ENCODE measurements around the gene TBC1D22A.

The TBC1D22A gene

DNA sequence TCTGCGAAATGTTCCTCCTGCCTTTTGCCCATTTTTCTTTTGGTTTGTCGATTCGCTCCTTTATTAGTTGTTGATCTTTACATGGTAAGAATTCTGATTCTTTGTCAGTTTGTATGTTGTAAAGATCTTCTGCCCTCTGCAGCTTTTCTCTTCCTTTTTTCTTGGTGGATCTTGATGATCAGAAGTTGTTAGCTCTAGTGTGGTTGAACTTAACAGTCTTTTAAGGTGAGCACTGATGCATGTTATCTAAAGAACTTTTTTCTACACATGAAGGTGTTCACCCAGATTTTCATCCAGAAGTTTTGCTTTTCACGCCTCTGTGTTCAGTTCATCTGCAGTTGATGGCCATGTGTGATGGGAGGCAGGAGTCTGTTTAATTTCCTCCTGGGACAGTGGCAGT, 133.7 kb downstream of the TBC1D22A start:
- ChIA-PET CTCF (interaction anchor here (1.4 kb wide), 1 partner anchor 102 kb away, joined by 3 read pairs; no protein-coding TSS in a partner anchor), POLR2A (no interaction called here)
- no peak for DNase-seq (ENCODE audit: extremely low spot score)
- TF ChIP-seq, protein P1, sequence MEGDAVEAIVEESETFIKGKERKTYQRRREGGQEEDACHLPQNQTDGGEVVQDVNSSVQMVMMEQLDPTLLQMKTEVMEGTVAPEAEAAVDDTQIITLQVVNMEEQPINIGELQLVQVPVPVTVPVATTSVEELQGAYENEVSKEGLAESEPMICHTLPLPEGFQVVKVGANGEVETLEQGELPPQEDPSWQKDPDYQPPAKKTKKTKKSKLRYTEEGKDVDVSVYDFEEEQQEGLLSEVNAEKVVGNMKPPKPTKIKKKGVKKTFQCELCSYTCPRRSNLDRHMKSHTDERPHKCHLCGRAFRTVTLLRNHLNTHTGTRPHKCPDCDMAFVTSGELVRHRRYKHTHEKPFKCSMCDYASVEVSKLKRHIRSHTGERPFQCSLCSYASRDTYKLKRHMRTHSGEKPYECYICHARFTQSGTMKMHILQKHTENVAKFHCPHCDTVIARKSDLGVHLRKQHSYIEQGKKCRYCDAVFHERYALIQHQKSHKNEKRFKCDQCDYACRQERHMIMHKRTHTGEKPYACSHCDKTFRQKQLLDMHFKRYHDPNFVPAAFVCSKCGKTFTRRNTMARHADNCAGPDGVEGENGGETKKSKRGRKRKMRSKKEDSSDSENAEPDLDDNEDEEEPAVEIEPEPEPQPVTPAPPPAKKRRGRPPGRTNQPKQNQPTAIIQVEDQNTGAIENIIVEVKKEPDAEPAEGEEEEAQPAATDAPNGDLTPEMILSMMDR (IDR thresholded peaks at IDR 0.05; ENCODE audit: control extremely low read depth, extremely low read depth, low read depth, missing control alignments) = no peak

DNA sequence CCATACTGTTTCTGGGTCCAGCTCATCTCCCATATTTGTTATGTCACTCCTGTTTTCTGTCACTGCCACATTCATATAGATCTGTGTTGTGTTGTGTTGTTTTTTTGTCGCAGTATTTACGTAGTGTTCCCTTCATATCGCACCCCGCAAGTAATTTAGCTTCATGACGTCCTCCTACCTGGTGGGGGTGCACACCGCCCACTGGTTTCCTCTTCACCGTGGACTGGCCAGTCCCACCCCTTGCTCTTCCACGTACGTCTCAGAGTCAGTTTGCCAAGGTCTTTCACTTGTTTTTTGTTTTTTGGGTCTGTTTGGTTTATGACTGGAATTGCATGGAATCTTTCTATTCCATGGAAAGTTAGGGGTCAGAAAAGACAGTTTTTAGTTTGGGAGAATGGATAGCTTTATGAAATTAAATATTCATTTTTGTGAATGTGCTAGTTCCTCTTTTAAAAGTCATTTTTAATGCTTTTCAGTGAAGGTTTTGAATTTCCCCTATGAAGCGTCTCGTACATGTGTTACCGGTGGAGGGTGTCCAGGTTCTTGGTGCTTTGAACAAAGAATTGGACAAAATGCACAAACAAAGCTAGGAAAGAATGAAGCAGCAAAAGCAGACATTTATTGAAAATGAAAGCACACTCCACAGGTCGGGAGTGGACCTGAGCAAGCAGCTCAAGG, 134.3 kb downstream of the TBC1D22A start:
- TF ChIP-seq, protein P1 (IDR thresholded peaks at IDR 0.05; ENCODE audit: control extremely low read depth, extremely low read depth, low read depth, missing control alignments) = no peak
- DNase-seq (ENCODE audit: extremely low spot score) = no peak
- POLR2A ChIA-PET = no interaction called here
- CTCF ChIA-PET = interaction anchor here (1.4 kb wide), 1 partner anchor 103 kb away, joined by 3 read pairs; no protein-coding TSS in a partner anchor

DNA sequence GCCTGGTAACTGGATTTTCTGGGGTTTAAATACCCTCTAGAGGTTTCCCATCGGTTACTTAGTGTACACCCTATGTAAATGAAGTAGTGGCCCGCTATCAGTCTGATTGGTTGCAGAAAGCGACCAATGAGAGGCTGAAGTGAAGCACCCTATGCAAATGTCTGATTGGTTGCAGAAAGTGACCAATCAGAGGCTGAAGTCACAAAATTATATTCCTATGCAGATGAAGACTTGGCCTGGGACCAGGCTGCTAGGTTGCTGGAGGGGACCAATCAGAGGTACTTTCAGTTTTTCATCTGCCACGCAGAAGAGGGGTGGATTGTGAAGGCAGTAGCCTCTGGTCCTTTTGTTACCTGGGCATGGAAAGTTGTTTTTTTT, 134.8 kb downstream of the TBC1D22A start:
- TF ChIP-seq, protein P1 (IDR thresholded peaks at IDR 0.05; ENCODE audit: control extremely low read depth, extremely low read depth, low read depth, missing control alignments) = no peak
- ChIA-PET CTCF (interaction anchor here (1.4 kb wide), 1 partner anchor 103 kb away, joined by 3 read pairs; no protein-coding TSS in a partner anchor), POLR2A (no interaction called here)
- DNase-seq (ENCODE audit: extremely low spot score) = no peak

DNA sequence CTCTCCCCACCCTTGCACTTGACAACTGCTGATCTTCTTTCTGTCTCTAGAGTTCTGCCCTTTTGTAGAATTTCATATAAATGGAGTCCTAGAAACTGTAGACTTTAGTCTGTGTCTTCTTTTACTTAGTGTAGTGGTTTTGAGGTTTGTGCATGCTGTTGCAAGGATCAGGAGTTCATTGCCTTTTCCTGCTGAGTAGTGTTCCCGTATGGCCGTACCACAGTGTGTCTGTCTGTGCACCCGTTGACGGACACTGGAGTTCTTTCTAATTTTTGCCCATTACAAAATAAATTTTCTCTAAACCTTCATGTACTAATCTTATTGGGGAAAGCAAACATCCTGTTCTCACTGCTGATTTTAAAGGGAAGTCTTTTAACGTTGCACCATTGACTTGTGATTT, 138.1 kb downstream of the TBC1D22A start:
- CTCF ChIA-PET = no interaction called here
- DNase-seq (ENCODE audit: extremely low spot score) = no peak
- POLR2A ChIA-PET = no interaction called here
- TF ChIP-seq, protein P1 (IDR thresholded peaks at IDR 0.05; ENCODE audit: control extremely low read depth, extremely low read depth, low read depth, missing control alignments) = no peak

DNA sequence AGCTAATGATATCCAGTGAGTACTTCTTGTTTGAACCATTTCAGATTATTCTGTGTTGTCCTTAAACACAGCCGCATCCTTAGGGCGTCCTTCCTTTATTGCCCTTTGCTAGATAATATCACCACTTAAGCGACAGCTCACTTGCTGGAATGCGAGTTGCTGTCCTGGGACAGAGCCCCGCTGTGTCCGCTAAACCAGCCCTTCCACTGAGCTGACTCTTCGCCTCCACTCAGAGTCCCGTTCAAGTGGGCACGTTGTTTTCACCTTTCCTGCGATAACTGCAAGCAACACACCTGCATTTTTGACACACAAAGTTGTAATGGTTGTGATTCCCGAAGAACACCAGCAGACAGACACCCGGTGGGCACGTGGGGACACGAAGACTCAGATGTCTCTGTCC, 140.0 kb downstream of the TBC1D22A start:
- ChIA-PET CTCF (interaction anchor here (1.1 kb wide), 1 partner anchor 104 kb away, joined by 3 read pairs; no protein-coding TSS in a partner anchor), POLR2A (no interaction called here)
- no peak for DNase-seq (ENCODE audit: extremely low spot score)
- TF ChIP-seq, protein P1 (IDR thresholded peaks at IDR 0.05; ENCODE audit: control extremely low read depth, extremely low read depth, low read depth, missing control alignments) = no peak

DNA sequence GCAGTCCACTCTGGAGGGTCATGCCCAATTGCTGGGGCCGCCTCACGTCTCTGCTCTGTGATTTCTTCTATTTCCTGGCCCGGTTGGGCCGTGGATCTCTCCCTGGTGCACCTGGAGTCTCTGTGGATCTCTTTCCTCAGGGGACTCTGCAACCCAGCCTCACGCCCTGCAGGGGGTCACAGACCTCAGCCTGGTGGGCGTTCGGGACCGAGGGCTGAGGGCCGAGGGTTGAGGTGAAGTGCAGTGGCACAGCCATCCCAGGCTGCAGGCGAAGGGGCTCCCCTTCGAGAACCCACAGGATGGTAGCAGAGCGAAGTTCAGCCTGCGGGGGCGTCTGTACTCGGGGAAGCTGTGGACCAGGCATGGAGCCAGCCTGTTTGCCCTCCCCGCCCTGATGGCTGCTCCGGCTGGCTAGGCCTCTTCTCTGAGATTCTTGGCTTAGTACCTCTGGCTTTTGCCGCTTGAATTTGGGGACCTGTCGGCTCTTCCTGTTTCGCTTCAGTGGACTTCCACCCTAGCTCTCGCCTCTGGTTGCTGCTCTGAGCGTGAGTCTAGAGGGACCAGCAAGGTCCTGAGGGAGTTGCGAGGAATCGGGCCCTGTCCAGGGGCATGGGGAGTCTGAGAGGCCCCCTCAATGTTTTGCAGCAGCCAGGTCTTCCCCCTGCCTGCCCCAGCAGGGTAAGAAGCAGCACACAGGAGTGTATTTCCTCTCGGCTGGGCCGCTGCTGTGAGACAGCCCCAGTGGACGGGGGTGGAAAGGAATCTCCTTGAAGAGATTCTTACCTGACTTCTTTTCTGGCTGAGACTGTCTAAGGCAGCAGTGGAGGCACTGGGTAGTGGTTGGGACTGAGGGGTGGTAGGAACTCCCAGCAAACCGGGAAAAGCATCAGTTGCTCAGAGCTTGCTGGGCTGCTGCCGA, 140.8 kb downstream of the TBC1D22A start:
- ChIA-PET POLR2A (no interaction called here), CTCF (interaction anchor here (1.1 kb wide), 1 partner anchor 105 kb away, joined by 3 read pairs; no protein-coding TSS in a partner anchor)
- no peak for DNase-seq (ENCODE audit: extremely low spot score)
- TF ChIP-seq, protein P1 (IDR thresholded peaks at IDR 0.05; ENCODE audit: control extremely low read depth, extremely low read depth, low read depth, missing control alignments) = no peak
